HG02870 (cell line): ENCODE measurements around the gene AQR.
"Not testable (repeated sequence)": the region's sequence is repeated elsewhere in the genome, so short reads cannot be mapped to it uniquely, and the experiment has no call there.

Experiments used
- ATAC-seq: cut with Tn5 transposase; IDR thresholded peaks from one replicate; pipeline ENCODE4 v1.9.1; 2021; ENCODE audit warnings: mild to moderate bottlenecking, moderate library complexity; ENCODE audit not compliant: unreplicated experiment

AQR gene

GRCh38 chr15:34820110-34820509, 149.4 kb downstream of the AQR start:
- no peak for ATAC-seq

GRCh38 chr15:34818526-34818925, 151.0 kb downstream of the AQR start:
- no peak for ATAC-seq

GRCh38 chr15:34815836-34816235, 153.7 kb downstream of the AQR start:
- no peak for ATAC-seq

- no peak for ATAC-seq
Measured at GRCh38 chr15:34813446-34814190, 155.9 kb downstream of the AQR start.

DNA sequence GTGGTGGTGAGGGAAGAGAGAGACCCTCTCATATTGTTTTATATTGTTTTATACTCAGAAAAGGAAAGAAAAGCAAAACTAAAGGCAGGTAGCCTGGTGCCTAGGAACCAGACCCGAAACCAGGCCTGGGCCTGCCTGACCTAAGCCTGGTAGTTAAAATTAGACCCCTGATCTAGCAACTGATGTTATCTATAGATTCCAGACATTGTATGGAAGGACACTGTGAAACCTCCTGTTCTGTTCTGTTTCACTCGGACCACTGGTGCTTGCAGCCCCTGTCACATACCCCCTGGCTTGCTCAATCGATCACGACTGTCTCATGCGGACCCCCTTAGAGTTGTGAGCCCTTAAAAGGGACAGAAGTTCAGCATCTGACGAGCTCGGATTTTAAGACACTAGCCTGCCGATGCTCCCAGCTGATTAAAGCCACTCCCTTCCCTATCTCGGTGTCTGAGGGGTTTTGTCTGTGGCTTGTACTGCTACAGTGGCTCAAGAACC, 156.6 kb downstream of the AQR start:
- ATAC-seq: not testable (repeated sequence)

DNA sequence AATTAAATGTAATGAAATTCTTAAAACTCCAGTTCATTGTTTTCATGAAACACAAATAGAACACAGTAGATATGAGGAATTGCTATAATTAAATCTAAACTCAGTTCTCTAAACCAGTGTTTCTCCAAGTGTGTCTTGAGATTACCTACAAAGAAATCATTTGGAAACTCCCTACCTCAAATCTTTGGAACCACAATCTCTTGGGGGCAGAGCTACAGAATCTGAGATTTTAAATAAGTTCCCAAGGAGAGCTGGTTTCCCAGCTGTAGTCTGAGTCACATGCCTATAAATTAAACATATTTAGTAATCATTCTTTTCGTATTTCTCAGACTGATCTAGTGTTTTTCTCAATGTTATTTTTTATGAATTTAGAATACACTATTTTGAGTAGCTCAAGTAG, 157.2 kb downstream of the AQR start:
- no peak for ATAC-seq

- no peak for ATAC-seq
Measured at GRCh38 chr15:34810443-34811129, 159.0 kb downstream of the AQR start.

DNA sequence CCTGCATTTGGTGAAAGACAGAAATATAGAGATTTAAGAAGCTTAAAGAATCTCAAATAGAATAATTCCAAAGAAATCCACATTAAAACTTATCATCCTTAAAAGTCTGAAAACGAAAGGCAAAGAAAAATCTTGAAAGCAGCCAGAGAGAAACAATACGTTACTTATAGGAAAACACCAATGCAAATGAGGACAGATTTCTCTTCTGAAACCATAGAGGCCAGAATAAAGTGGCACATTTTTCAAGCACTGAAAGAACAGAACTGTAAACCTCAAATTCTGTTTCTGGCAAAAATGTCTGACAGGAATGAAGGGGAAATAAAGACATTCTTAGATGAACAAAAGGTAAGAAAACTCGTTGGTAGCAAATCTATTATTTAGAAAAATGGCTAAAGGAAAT, 160.4 kb downstream of the AQR start:
- ATAC-seq: no peak

- ATAC-seq: no peak
Measured at GRCh38 chr15:34808016-34808415, 161.5 kb downstream of the AQR start.

DNA sequence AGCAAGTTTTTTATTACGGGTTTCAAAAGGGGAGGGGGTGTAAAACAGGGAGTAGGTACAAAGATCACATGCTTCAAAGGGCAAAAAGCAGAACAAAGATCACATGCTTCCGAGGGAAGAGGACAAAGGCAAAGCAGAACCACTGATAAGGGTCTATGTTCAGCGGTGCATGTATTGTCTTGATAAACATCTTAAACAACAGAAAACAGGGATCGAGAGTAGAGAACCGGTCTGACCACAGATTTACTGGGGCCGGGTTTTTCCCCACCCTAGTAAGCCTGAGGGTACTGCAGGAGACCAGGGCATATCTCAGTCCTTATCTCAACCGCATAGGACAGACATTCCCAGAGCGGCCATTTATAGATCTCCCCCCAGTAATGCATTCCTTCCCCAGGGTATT, 162.3 kb downstream of the AQR start:
- not testable (repeated sequence) for ATAC-seq

DNA sequence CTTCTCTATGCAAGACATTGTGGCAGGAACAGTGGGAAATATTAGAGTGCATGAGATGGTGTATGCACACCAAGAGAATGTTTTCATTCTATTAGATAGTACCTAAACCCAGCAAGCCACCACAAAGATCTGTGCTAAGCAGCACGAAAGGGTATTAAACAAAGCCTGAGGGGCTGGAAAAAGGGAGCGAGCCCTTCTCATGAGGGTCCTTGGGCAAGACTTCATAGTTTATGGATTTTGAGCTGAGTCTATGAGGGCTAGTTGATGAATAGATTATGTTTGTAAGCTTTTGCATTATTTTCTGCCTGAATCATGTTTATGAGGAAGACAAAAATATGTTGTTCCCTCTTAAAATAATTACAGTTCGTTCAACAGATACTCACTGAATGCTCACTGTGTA, 164.8 kb downstream of the AQR start:
- no peak for ATAC-seq

- ATAC-seq: no peak
Measured at GRCh38 chr15:34804113-34804512, 165.4 kb downstream of the AQR start.

- no peak for ATAC-seq
Measured at GRCh38 chr15:34802803-34803750, 166.5 kb downstream of the AQR start.

DNA sequence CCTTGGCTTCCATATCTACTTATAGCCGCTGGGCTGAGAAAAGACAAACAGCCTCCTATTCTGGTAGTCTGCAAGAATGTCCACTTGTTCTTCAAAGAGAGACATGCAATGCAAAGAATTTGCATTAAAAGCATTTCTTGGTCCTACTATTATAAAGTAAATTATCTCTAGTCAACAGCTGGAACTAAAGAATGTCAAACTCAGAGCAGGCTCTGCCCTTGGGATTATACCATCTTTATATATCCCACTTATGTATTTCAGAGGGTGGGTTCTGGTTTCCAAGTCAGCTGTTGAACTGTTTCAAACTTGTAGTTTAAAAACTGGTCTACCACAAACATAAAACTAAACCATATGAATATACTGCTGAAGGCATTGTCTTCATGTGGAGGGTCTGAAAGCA, 167.2 kb downstream of the AQR start:
- no peak for ATAC-seq
